Measurements from ENCODE around the gene NEUROD6.

DNA sequence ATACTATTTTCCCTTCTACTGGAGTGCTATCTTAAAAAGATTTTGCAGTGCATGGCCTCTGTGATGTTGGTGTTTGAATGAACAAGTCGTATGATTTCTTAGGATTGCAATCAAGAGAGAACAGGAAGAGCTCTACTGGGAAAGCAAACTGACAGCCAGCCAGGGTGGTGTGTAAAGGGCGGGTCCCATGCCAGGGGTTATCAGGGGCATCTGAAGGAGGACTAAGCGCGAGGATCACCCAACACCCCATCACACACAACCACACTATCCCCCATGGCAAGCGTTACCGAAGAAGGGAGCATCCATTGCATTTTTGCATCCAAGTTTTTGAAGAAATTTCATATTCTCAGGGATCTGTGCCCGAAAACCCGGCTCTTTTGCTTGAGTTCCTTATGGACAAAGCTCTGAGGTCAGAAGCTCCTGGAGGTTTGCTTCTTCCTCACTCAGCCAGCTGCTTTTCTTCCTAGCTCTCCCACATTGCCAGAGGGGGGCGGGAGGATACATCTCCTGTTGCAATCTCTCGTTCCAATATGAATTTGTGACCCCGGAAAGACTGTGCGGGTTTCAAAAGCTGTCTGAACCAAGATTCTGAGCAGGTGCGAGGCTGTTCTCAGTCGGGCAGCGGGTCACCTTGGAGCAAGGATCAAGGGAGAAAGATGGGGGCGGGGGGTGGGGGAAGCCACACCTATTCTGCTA lies 5.2 kb downstream of the NEUROD6 start:
- TF ChIP-seq, protein P1, sequence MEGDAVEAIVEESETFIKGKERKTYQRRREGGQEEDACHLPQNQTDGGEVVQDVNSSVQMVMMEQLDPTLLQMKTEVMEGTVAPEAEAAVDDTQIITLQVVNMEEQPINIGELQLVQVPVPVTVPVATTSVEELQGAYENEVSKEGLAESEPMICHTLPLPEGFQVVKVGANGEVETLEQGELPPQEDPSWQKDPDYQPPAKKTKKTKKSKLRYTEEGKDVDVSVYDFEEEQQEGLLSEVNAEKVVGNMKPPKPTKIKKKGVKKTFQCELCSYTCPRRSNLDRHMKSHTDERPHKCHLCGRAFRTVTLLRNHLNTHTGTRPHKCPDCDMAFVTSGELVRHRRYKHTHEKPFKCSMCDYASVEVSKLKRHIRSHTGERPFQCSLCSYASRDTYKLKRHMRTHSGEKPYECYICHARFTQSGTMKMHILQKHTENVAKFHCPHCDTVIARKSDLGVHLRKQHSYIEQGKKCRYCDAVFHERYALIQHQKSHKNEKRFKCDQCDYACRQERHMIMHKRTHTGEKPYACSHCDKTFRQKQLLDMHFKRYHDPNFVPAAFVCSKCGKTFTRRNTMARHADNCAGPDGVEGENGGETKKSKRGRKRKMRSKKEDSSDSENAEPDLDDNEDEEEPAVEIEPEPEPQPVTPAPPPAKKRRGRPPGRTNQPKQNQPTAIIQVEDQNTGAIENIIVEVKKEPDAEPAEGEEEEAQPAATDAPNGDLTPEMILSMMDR (IDR thresholded peaks at IDR 0.05 in 8 of 11, conservative IDR thresholded peaks at IDR 0.05 in 3 of 11) = no peak
- TF ChIP-seq POLR2A (IDR thresholded peaks at IDR 0.05) = no peak
